CD4-positive, alpha-beta T cell treated with Interleukin-10 for 1 hour (primary cell): ENCODE results near the gene ACOT7.

Source experiments
- DNase-seq: peaks from one replicate; pipeline ENCODE4 v3.0.0-alpha.2; 2020

Gene ACOT7

GRCh38 chr1:6280761-6281451 is 112.7 kb downstream of the ACOT7 start:
- DNase-seq: no peak

GRCh38 chr1:6279613-6280383 is 113.8 kb downstream of the ACOT7 start:
- no peak for DNase-seq

GRCh38 chr1:6279066-6279465 is 114.5 kb downstream of the ACOT7 start:
- no peak for DNase-seq

GRCh38 chr1:6278263-6278662 is 115.3 kb downstream of the ACOT7 start:
- no peak for DNase-seq

GRCh38 chr1:6276811-6277555 is 116.6 kb downstream of the ACOT7 start:
- DNase-seq: no peak

- no peak for DNase-seq
These were observed 117.5 kb downstream of the ACOT7 start for GRCh38 chr1:6275826-6276782.

GRCh38 chr1:6274622-6275139 is 118.9 kb downstream of the ACOT7 start:
- DNase-seq: no peak

- no peak for DNase-seq
These were observed 119.5 kb downstream of the ACOT7 start for GRCh38 chr1:6274102-6274501.

GRCh38 chr1:6273380-6273891 is 120.1 kb downstream of the ACOT7 start:
- DNase-seq: no peak

- no peak for DNase-seq
These were observed 120.7 kb downstream of the ACOT7 start for GRCh38 chr1:6272868-6273267.

GRCh38 chr1:6272452-6272851 is 121.1 kb downstream of the ACOT7 start:
- DNase-seq: no peak

GRCh38 chr1:6271554-6271953 is 122.0 kb downstream of the ACOT7 start:
- DNase-seq: no peak

GRCh38 chr1:6271006-6271405 is 122.6 kb downstream of the ACOT7 start:
- DNase-seq: no peak

GRCh38 chr1:6270401-6270800 is 123.2 kb downstream of the ACOT7 start:
- no peak for DNase-seq

GRCh38 chr1:6269720-6270400 is 123.7 kb downstream of the ACOT7 start:
- DNase-seq: no peak

GRCh38 chr1:6269296-6269695 is 124.3 kb downstream of the ACOT7 start:
- no peak for DNase-seq

GRCh38 chr1:6268415-6268814 is 125.2 kb downstream of the ACOT7 start:
- no peak for DNase-seq

GRCh38 chr1:6267686-6268322 is 125.8 kb downstream of the ACOT7 start:
- DNase-seq: no peak

GRCh38 chr1:6266641-6267040 is 126.9 kb downstream of the ACOT7 start:
- no peak for DNase-seq

GRCh38 chr1:6265151-6265550 is 128.4 kb downstream of the ACOT7 start:
- no peak for DNase-seq

- DNase-seq: no peak
These were observed 129.9 kb downstream of the ACOT7 start for GRCh38 chr1:6263716-6264115.
